ENCODE results near the gene TIAM1.

DNA sequence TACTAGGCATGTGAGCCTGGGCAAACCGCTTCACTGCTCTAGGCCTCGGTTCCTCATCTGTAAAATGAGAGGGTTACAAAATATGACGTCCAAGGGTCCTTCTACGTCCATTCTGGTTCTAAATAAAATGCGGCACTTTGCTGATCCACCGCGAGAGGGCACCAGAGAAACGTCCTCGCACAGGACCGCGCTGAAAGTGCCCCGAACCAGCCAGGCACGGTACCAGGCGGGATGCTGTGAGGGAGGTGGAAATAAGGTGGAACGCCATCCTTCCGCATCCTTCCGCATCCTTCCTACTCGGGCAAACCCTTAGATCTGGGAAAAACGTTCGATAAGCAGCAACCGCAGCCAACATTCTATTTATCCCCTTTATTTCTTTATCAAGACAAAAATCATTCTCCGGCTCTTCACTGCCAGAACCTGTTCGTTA, 245.5 kb downstream of the TIAM1 start:
- TF ChIP-seq POLR2A (IDR thresholded peaks at IDR 0.05; ENCODE audit: control extremely low read depth in 1 of 2, low read depth in 2 of 2, low read length in 2 of 2) (no peak), HDAC6 (IDR thresholded peaks at IDR 0.05; ENCODE audit: low read depth, low read length) (no peak), YY1 (IDR thresholded peaks at IDR 0.05; ENCODE audit: low read depth, low read length) (0 out of 2 replicates have a peak, but pooled peaks have one; percentile 19), CREB1 (IDR thresholded peaks at IDR 0.05) (peak; percentile 52), EZH2 (IDR thresholded peaks at IDR 0.05; ENCODE audit: low read depth, low read length, severe bottlenecking) (no peak), SP2 (IDR thresholded peaks at IDR 0.05; ENCODE audit: low read length) (no peak), POLR2AphosphoS5 (IDR thresholded peaks at IDR 0.05; ENCODE audit: low read depth, low read length) (no peak), EP300 (IDR thresholded peaks at IDR 0.05; ENCODE audit: borderline replicate concordance in 1 of 2, low read depth in 2 of 2, low read length in 2 of 2) (no peak), TAF7 (optimal IDR thresholded peaks at IDR 0.05; ENCODE audit: borderline replicate concordance, low read depth, low read length) (no peak), SUZ12 (IDR thresholded peaks at IDR 0.05; ENCODE audit: low read length) (no peak), RFX5 (IDR thresholded peaks at IDR 0.05; ENCODE audit: borderline replicate concordance, low read depth, low read length) (no peak), ZNF274 (IDR thresholded peaks at IDR 0.05; ENCODE audit: borderline replicate concordance, extremely low read depth, low read length) (no peak)
- TF ChIP-seq, protein P1, sequence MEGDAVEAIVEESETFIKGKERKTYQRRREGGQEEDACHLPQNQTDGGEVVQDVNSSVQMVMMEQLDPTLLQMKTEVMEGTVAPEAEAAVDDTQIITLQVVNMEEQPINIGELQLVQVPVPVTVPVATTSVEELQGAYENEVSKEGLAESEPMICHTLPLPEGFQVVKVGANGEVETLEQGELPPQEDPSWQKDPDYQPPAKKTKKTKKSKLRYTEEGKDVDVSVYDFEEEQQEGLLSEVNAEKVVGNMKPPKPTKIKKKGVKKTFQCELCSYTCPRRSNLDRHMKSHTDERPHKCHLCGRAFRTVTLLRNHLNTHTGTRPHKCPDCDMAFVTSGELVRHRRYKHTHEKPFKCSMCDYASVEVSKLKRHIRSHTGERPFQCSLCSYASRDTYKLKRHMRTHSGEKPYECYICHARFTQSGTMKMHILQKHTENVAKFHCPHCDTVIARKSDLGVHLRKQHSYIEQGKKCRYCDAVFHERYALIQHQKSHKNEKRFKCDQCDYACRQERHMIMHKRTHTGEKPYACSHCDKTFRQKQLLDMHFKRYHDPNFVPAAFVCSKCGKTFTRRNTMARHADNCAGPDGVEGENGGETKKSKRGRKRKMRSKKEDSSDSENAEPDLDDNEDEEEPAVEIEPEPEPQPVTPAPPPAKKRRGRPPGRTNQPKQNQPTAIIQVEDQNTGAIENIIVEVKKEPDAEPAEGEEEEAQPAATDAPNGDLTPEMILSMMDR (IDR thresholded peaks at IDR 0.05; ENCODE audit: control extremely low read depth in 1 of 3, insufficient read depth in 1 of 3, low read depth in 1 of 3, low read length in 3 of 3), result peak; percentile 86 to 95 (median 89)
